Nephron progenitor cell (in vitro differentiated cells): Measurements from ENCODE around the gene C16orf92.
"Not testable (repeated sequence)": the region's sequence is repeated elsewhere in the genome, so short reads cannot be mapped to it uniquely, and the experiment has no call there.

Experiments
- DNase-seq: peaks from one replicate; pipeline ENCODE4 v3.0.0; 2021
- H3K27ac Mint-ChIP-seq: 2 replicates; pipeline ENCODE4 v1.8.0; 2021; ENCODE audit warnings: mild to moderate bottlenecking, moderate library complexity, mixed read lengths
- H3K27me3 Mint-ChIP-seq: 2 replicates; pipeline ENCODE4 v1.8.0; 2021; ENCODE audit warnings: mild to moderate bottlenecking, low read depth, mixed read lengths; ENCODE audit not compliant: poor library complexity
- H3K36me3 Mint-ChIP-seq: 2 replicates; pipeline ENCODE4 v1.8.0; 2021; ENCODE audit warnings: low read depth, mixed read lengths
- H3K4me1 Mint-ChIP-seq: 2 replicates; pipeline ENCODE4 v1.8.0; 2021; ENCODE audit warnings: mixed read lengths
- H3K4me3 Mint-ChIP-seq: 2 replicates; pipeline ENCODE4 v1.8.0; 2021; ENCODE audit warnings: mild to moderate bottlenecking, moderate library complexity, mixed read lengths
- H3K9me3 Mint-ChIP-seq: 2 replicates; pipeline ENCODE4 v1.8.0; 2021; ENCODE audit warnings: mild to moderate bottlenecking, moderate library complexity, mixed read lengths
- TF ChIP-seq, protein P1 (sequence below): fragments of 200-600 bp; sonication (generic); IDR thresholded peaks from 2 replicates; pipeline ENCODE4 v1.5.0; 2021; ENCODE audit warnings: antibody characterized with exemption

C16orf92 gene

DNA sequence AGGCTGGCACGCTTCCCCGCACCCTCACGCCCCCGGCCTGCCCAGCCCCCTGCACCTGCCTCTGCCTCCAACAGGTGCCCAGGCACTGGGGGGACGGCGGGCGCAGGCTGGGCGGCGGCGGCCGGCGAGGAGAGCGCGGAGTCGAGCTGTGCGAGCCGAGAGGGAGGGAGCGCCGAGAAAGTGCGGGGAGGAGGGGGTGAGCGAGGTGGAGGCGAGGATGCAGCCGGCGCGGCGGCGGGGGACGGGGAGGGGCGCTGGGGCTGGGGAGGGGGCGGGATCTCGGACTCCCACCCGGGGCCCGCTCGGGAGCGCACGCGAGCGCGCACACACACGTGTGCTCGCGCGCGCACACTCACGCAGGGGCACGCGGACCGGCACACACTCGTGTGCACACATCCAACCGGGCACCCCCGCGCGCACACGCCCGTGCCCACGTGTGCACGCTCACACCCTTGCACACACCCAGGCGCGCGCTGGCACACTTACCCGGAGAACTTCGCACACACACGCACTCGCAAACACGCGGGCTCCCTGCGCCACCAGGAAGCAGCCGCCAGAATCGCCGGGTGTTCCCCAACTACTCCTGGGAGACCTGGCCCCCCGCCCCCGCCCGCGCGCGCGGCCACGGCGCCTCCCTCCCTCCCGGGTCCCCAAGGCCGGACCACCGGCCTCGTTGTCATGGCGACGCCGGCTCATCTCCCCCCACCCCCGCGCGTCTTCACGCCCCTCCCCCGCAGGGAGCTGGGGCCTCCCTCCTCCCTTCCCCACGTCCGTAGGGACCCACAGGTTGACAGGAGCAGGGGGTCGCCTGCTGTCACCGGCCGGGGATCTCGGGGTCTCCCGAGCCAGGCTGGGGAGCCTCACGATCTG, 11.9 kb upstream of the C16orf92 start, which contains the start of gene DOC2A:
DOC2A (minus strand) TSS at position 184 of the 870 bp plus-strand sequence. CDS start 805 bp downstream, outside the sequence.
- DNase-seq = peak; percentile 72
- H3K36me3 Mint-ChIP-seq = no peaks in the 10 kb centered on the region
- H3K27me3 Mint-ChIP-seq = peaks cover 60% of the 10 kb centered on the region
- TF ChIP-seq, protein P1, sequence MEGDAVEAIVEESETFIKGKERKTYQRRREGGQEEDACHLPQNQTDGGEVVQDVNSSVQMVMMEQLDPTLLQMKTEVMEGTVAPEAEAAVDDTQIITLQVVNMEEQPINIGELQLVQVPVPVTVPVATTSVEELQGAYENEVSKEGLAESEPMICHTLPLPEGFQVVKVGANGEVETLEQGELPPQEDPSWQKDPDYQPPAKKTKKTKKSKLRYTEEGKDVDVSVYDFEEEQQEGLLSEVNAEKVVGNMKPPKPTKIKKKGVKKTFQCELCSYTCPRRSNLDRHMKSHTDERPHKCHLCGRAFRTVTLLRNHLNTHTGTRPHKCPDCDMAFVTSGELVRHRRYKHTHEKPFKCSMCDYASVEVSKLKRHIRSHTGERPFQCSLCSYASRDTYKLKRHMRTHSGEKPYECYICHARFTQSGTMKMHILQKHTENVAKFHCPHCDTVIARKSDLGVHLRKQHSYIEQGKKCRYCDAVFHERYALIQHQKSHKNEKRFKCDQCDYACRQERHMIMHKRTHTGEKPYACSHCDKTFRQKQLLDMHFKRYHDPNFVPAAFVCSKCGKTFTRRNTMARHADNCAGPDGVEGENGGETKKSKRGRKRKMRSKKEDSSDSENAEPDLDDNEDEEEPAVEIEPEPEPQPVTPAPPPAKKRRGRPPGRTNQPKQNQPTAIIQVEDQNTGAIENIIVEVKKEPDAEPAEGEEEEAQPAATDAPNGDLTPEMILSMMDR = no peak
- no peak within 1 kb of the TSS for H3K27ac Mint-ChIP-seq
- no peaks in the 10 kb centered on the region for H3K9me3 Mint-ChIP-seq
- H3K4me1 Mint-ChIP-seq = peaks cover 13% of the 10 kb centered on the region
- peak within 1 kb of the TSS; percentile 80 for H3K4me3 Mint-ChIP-seq

GRCh38 chr16:30011714-30012504, 11.1 kb upstream of the C16orf92 start:
- H3K36me3 Mint-ChIP-seq = no peaks in the 10 kb centered on the region
- peak overlapping the region; percentile 80 for H3K4me3 Mint-ChIP-seq
- H3K9me3 Mint-ChIP-seq = no peaks in the 10 kb centered on the region
- no peak for DNase-seq
- no peak overlapping the region for H3K27ac Mint-ChIP-seq
- H3K4me1 Mint-ChIP-seq = peaks cover 18% of the 10 kb centered on the region
- TF ChIP-seq, protein P1 = no peak
- H3K27me3 Mint-ChIP-seq = peaks cover 66% of the 10 kb centered on the region

DNA sequence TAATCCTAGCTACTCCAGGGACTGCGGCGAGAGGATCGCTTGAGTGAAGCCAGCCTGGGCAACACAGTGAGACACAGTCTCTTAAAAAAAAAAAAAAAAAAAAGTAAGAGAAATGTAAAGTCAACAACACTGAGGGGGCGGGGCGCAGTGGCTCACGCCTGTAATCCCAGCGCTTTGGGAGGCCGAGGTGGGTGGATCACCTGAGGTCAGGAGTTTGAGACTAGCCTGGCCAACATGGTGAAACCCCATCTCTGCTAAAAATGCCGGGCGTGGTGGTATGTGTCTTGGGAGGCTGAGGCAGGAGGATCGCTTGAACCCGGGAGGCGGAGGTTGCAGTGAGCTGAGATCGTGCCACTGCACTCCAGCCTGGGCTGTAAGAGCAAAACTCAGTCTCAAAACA, 10.4 kb upstream of the C16orf92 start:
- DNase-seq = not testable (repeated sequence)

GRCh38 chr16:30015450-30015849, 7.5 kb upstream of the C16orf92 start:
- not testable (repeated sequence) for H3K4me3 Mint-ChIP-seq, DNase-seq, H3K9me3 Mint-ChIP-seq, H3K36me3 Mint-ChIP-seq, H3K27ac Mint-ChIP-seq
- Mint-ChIP-seq H3K27me3 (peaks cover 63% of the 10 kb centered on the region), H3K4me1 (peaks cover 14% of the 10 kb centered on the region)

More for the DNA sequence above, 10.4 kb upstream of the C16orf92 start:
- H3K9me3 Mint-ChIP-seq, H3K36me3 Mint-ChIP-seq, H3K27ac Mint-ChIP-seq, H3K4me3 Mint-ChIP-seq: not testable (repeated sequence)
- H3K27me3 Mint-ChIP-seq = peaks cover 72% of the 10 kb centered on the region
- H3K4me1 Mint-ChIP-seq = peaks cover 18% of the 10 kb centered on the region

- Mint-ChIP-seq H3K9me3 (no peaks in the 10 kb centered on the region), H3K27ac (no peak overlapping the region), H3K27me3 (peaks cover 70% of the 10 kb centered on the region), H3K4me1 (peaks cover 15% of the 10 kb centered on the region), H3K4me3 (no peak overlapping the region), H3K36me3 (no peaks in the 10 kb centered on the region)
- DNase-seq = no peak
- TF ChIP-seq, protein P1 = no peak
Observed at GRCh38 chr16:30016555-30017276, 6.3 kb upstream of the C16orf92 start.

DNA sequence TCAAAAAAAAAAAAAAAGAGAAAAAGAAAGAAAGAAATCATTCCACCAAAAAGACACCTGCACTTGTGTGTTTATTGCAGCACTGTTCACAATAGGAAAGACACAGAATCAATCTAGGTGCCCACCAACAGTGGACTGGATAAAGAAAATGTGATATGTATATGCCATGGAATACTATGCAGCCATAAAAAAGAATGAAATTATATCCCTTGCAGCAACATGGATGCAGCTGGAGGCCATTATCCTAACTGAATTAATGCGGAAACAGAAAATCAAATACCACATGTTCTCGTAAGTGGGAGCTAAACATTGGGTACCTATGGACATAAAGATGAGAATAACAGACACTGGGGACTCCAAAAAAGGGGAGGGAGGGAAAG, 5.7 kb upstream of the C16orf92 start:
- no peaks in the 10 kb centered on the region for H3K36me3 Mint-ChIP-seq
- H3K4me3 Mint-ChIP-seq = no peak overlapping the region
- DNase-seq = no peak
- TF ChIP-seq, protein P1 = no peak
- no peaks in the 10 kb centered on the region for H3K9me3 Mint-ChIP-seq
- peaks cover 10% of the 10 kb centered on the region for H3K4me1 Mint-ChIP-seq
- peaks cover 68% of the 10 kb centered on the region for H3K27me3 Mint-ChIP-seq
- H3K27ac Mint-ChIP-seq = no peak overlapping the region

- not testable (repeated sequence) for H3K4me1 Mint-ChIP-seq, DNase-seq, H3K36me3 Mint-ChIP-seq, H3K27ac Mint-ChIP-seq, H3K9me3 Mint-ChIP-seq, H3K4me3 Mint-ChIP-seq
- H3K27me3 Mint-ChIP-seq = peaks cover 66% of the 10 kb centered on the region
Observed at GRCh38 chr16:30017937-30018336, 5.1 kb upstream of the C16orf92 start.
